ENCODE results near the gene CLEC2B.

DNA sequence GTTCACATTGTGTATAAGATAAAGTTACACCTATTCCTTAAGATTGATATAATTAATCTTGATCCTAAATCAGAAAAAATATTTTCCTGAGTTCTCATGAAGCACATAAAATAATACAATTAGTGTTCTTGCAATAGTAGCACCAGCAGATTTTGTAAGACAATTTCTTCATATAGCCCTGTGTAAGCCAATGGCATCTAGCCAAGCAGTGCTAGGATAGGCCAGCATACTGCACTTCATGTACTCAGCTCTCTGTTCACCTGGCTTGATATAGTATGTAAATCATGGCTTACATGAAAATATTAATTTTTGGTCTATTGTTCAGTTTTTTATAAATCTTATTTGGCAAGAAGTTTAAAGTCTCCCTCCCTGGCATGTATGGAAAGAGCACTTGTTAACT, 14.0 kb upstream of the CLEC2B start:
- TF ChIP-seq POLR2A (IDR thresholded peaks at IDR 0.05): no peak
- TF ChIP-seq, protein P1, sequence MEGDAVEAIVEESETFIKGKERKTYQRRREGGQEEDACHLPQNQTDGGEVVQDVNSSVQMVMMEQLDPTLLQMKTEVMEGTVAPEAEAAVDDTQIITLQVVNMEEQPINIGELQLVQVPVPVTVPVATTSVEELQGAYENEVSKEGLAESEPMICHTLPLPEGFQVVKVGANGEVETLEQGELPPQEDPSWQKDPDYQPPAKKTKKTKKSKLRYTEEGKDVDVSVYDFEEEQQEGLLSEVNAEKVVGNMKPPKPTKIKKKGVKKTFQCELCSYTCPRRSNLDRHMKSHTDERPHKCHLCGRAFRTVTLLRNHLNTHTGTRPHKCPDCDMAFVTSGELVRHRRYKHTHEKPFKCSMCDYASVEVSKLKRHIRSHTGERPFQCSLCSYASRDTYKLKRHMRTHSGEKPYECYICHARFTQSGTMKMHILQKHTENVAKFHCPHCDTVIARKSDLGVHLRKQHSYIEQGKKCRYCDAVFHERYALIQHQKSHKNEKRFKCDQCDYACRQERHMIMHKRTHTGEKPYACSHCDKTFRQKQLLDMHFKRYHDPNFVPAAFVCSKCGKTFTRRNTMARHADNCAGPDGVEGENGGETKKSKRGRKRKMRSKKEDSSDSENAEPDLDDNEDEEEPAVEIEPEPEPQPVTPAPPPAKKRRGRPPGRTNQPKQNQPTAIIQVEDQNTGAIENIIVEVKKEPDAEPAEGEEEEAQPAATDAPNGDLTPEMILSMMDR (IDR thresholded peaks at IDR 0.05): no peak
- TF ChIP-seq POLR2AphosphoS5 (IDR thresholded peaks at IDR 0.05): no peak
